Skeletal muscle tissue (tissue), 2 donors: Measurements from ENCODE around the gene SUSD4. TPM values are rescaled to one million over a fixed set of nuclear protein-coding genes. Genes with fewer than 3 reads are reported as not detected.

ENCODE experiments used
- small RNA-seq: library from RNA; depleted of rRNA; stranded (forward); fragments of <200 nt; gene quantifications from one replicate; pipeline ENCODE3, GENCODE V24; 2014
- total RNA-seq: library from RNA; depleted of rRNA; stranded (reverse); fragments of >200 nt; gene quantifications from one replicate; pipeline ENCODE4 v1.2.3, GENCODE V29; 2014

Gene SUSD4
- total RNA-seq, 1 donor from 2014 or later = 4.7 TPM

Small RNA genes lying within 50 kb of the gene (small RNA-seq; reads per million reads assigned to genes)
- gene RNU4-57P = not detected

Other genes with a start within 250 kb of the SUSD4 start
- gene TLR5, start 220.9 kb downstream of the SUSD4 start, total RNA-seq = 3.1 TPM
- not detected for gene CCDC185, start 29.2 kb upstream of the SUSD4 start, total RNA-seq